Smooth muscle cell (in vitro differentiated cells): ENCODE measurements around the gene SLC6A8. TPM values are rescaled to one million over a fixed set of nuclear protein-coding genes. Genes with fewer than 3 reads are reported as not detected.
A peak's percentile ranks its signal among the peaks of the same experiment; 100 is the strongest.

Source experiments
- DNase-seq: peaks from one replicate; lab custom pipeline; 2025; ENCODE audit not compliant: unreplicated experiment; lab: John Stamatoyannopoulos, UW
- H2AFZ ChIP-seq: fragments of 200-600 bp; sonication (generic); 2 replicates; pipeline ENCODE4 v1.6.0; 2016; ENCODE audit warnings: antibody characterized with exemption, low read depth, mild to moderate bottlenecking
- H3F3A ChIP-seq: fragments of 200-600 bp; sonication (generic); 2 replicates; pipeline ENCODE4 v1.6.0; 2017; ENCODE audit warnings: antibody characterized with exemption, low read depth
- H3K27ac ChIP-seq: fragments of 200-600 bp; sonication (generic); 2 replicates; pipeline ENCODE4 v1.5.1; 2016; ENCODE audit warnings: low read depth, mild to moderate bottlenecking
- H3K27me3 ChIP-seq: fragments of 200-600 bp; sonication (generic); 2 replicates; pipeline ENCODE4 v1.6.1; 2016; ENCODE audit warnings: low read depth, mild to moderate bottlenecking
- H3K36me3 ChIP-seq: fragments of 200-600 bp; sonication (generic); 2 replicates; pipeline ENCODE4 v1.5.1; 2016; ENCODE audit warnings: low read depth
- H3K4me1 ChIP-seq: fragments of 200-600 bp; sonication (generic); 2 replicates; pipeline ENCODE4 v1.5.1; 2016; ENCODE audit warnings: low read depth
- H3K4me2 ChIP-seq: fragments of 200-600 bp; sonication (generic); 2 replicates; pipeline ENCODE4 v1.6.0; 2016; ENCODE audit warnings: mild to moderate bottlenecking
- H3K4me3 ChIP-seq: fragments of 200-600 bp; sonication (generic); 2 replicates; pipeline ENCODE4 v1.5.1; 2016; ENCODE audit warnings: mild to moderate bottlenecking
- H3K79me2 ChIP-seq: fragments of 200-600 bp; sonication (generic); 2 replicates; pipeline ENCODE4 v1.6.0; 2016; ENCODE audit warnings: low read depth, mild to moderate bottlenecking
- H3K9ac ChIP-seq: fragments of 200-600 bp; sonication (generic); 2 replicates; pipeline ENCODE4 v1.6.0; 2016; ENCODE audit warnings: low read depth
- H3K9me3 ChIP-seq: fragments of 200-600 bp; sonication (generic); replicated peaks from 2 replicates; pipeline ENCODE4 v1.5.1; 2016; ENCODE audit warnings: low read depth
- H4K20me1 ChIP-seq: fragments of 200-600 bp; sonication (generic); 2 replicates; pipeline ENCODE4 v1.6.0; 2016; ENCODE audit warnings: low read depth
- WGBS: methylation state at CpG from one replicate; pipeline ENCODE4 v1.1.7; 2016; ENCODE audit warnings: low lambda C conversion rate; 5-methylcytosine and 5-hydroxymethylcytosine counted together
- polyA plus RNA-seq: library from polyadenylated mRNA; unstranded; fragments of >200 nt; fragmentation: Nextera tagmentation; extraction: Ambion mirVana; gene quantifications from 2 replicates; pipeline ENCODE4 v1.2.1, GENCODE V29; 2016
- total RNA-seq: library from RNA; depleted of rRNA; stranded (reverse); fragments of >200 nt; gene quantifications from 2 replicates; pipeline ENCODE4 v1.2.3, GENCODE V29; 2014
- TF ChIP-seq, protein P1 (sequence below): fragments of 200-600 bp; sonication (generic); IDR thresholded peaks from 2 replicates; pipeline ENCODE4 v1.5.1; 2017; ENCODE audit warnings: borderline replicate concordance, mild to moderate bottlenecking, antibody characterized with exemption; ENCODE audit not compliant: insufficient read depth, poor library complexity, severe bottlenecking

Gene SLC6A8
- total and polyA plus RNA-seq, 2 experiments from 2014 or later: 45.2 to 98.1 TPM

DNA sequence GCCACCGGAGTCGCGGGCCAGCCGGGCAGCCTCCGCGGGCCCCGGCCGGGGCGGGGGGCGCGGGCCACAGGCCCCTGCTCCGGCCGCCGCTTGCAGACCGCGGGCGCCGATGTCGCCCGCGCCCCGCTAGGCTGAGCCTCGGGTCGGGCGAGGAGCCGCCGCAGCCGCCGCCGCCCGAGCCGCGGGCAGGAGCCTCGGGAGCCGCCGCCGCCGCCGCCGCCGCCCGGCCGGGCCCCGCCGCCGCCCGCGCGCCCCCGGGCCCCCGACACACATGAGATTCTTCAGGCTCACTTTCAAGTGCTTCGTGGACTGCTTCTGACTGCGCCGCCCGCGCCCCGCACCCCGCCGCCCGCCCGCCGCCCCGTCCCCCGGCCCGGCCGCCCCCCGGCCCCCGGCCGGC lies 345 bp downstream of the SLC6A8 start:
- Histone ChIP-seq H3K9me3 (no peaks in the 10 kb centered on the region), H3K4me2 (no peak overlapping the region), H3K27ac (no peak overlapping the region), H3K79me2 (no peaks in the 10 kb centered on the region), H4K20me1 (peaks cover 27% of the 10 kb centered on the region), H3K27me3 (no peaks in the 10 kb centered on the region), H3K4me3 (no peak overlapping the region), H3K36me3 (no peaks in the 10 kb centered on the region), H3K9ac (no peak overlapping the region), H3K4me1 (no peaks in the 10 kb centered on the region), H3F3A (no peaks in the 10 kb centered on the region), H2AFZ (no peak overlapping the region)
- no peak for DNase-seq
- TF ChIP-seq, protein P1, sequence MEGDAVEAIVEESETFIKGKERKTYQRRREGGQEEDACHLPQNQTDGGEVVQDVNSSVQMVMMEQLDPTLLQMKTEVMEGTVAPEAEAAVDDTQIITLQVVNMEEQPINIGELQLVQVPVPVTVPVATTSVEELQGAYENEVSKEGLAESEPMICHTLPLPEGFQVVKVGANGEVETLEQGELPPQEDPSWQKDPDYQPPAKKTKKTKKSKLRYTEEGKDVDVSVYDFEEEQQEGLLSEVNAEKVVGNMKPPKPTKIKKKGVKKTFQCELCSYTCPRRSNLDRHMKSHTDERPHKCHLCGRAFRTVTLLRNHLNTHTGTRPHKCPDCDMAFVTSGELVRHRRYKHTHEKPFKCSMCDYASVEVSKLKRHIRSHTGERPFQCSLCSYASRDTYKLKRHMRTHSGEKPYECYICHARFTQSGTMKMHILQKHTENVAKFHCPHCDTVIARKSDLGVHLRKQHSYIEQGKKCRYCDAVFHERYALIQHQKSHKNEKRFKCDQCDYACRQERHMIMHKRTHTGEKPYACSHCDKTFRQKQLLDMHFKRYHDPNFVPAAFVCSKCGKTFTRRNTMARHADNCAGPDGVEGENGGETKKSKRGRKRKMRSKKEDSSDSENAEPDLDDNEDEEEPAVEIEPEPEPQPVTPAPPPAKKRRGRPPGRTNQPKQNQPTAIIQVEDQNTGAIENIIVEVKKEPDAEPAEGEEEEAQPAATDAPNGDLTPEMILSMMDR: no peak
- 40% methylated on average over 4 of the region's 69 CpGs for WGBS

DNA sequence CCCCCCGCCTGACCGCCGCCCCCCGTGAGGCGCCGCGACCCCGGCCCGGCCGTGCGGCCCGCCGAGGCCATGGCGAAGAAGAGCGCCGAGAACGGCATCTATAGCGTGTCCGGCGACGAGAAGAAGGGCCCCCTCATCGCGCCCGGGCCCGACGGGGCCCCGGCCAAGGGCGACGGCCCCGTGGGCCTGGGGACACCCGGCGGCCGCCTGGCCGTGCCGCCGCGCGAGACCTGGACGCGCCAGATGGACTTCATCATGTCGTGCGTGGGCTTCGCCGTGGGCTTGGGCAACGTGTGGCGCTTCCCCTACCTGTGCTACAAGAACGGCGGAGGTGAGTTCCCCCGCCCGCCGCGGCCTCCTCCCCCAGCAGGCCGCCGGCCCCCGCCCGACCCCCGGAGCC lies 780 bp downstream of the SLC6A8 start:
- Histone ChIP-seq H3K4me1 (no peaks in the 10 kb centered on the region), H3K36me3 (no peaks in the 10 kb centered on the region), H3K27ac (no peak overlapping the region), H3K4me2 (peak overlapping the region; percentile 81), H3K27me3 (no peaks in the 10 kb centered on the region), H4K20me1 (peaks cover 27% of the 10 kb centered on the region), H3F3A (no peaks in the 10 kb centered on the region), H3K79me2 (no peaks in the 10 kb centered on the region), H2AFZ (no peak overlapping the region), H3K4me3 (peak overlapping the region; percentile 54), H3K9ac (no peak overlapping the region), H3K9me3 (no peaks in the 10 kb centered on the region)
- no peak for DNase-seq
- TF ChIP-seq, protein P1: no peak
- 37% methylated on average over 26 of the region's 57 CpGs for WGBS

DNA sequence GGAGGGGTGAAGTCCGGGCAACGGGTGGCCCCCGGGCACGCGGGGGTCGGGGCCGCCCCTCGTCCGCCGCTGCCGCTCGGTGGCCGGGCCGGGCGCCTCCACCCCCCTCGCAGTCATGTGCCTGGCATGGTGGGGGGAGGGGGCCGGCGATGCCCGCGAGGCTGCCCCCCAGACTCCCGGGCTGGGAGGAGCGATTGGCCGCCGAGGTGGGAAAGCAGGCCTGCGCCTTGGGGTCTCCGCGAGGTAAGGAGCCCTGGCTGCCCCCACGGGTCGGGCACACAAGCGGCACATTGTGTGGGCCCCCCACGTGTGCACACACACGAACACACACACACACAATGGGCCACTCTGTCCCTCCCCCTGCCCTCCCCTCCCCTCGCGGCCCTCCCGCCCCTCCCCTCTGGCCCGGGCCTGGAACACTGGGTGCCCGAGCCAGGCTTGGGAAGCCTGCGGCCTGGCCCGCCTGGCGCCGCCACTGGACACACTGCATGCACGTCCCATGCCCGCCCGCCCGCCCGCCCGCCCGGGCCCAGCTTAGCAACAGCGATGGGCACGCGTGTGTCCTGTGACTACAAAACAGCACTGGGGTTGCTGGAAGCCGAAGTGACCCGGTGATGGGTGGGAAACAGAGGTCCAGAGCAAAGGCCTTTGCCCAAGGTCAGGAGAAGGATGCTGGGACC lies 1.3 kb downstream of the SLC6A8 start:
- H3K4me1 ChIP-seq: no peaks in the 10 kb centered on the region
- no peaks in the 10 kb centered on the region for H3K27me3 ChIP-seq
- H3K4me3 ChIP-seq: peak overlapping the region; percentile 54
- whole genome bisulfite sequencing: 71% methylated on average over 22 of the region's 53 CpGs
- no peaks in the 10 kb centered on the region for H3K36me3 ChIP-seq
- no peak overlapping the region for H3K27ac ChIP-seq
- no peak for DNase-seq
- H4K20me1 ChIP-seq: peaks cover 27% of the 10 kb centered on the region
- H2AFZ ChIP-seq: no peak overlapping the region
- H3K4me2 ChIP-seq: peak overlapping the region; percentile 81
- no peaks in the 10 kb centered on the region for H3K9me3 ChIP-seq
- TF ChIP-seq, protein P1: no peak
- H3K9ac ChIP-seq: no peak overlapping the region
- no peaks in the 10 kb centered on the region for H3K79me2 ChIP-seq
- no peaks in the 10 kb centered on the region for H3F3A ChIP-seq
